RWPE2 (cell line): ENCODE data around the gene ROBO2.
"Not testable (repeated sequence)": the region's sequence is repeated elsewhere in the genome, so short reads cannot be mapped to it uniquely, and the experiment has no call there.

Source experiments
- ATAC-seq: fragments of 200-7000 bp; cut with Tn5 transposase; 3 replicates; pipeline ENCODE4 v1.9.1; 2021; ENCODE audit warnings: low read depth
- DNase-seq: peaks from one replicate; pipeline ENCODE4 v3.0.0-alpha.2; 2020; ENCODE audit warnings: low spot score
- H3K27ac ChIP-seq: fragments of 450-650 bp; 2 replicates; pipeline ENCODE4 v1.5.1; 2017; ENCODE audit warnings: mild to moderate bottlenecking; ENCODE audit not compliant: poor library complexity, severe bottlenecking
- H3K27me3 ChIP-seq: fragments of 250-450 bp; sonication (Bioruptor Pico); 2 replicates; pipeline ENCODE4 v1.5.1; 2021; ENCODE audit warnings: mild to moderate bottlenecking, moderate library complexity; ENCODE audit not compliant: insufficient read depth, poor library complexity, severe bottlenecking
- H3K36me3 ChIP-seq: fragments of 250-450 bp; sonication (Bioruptor Pico); 2 replicates; pipeline ENCODE4 v1.5.1; 2020; ENCODE audit warnings: low read depth, mild to moderate bottlenecking, moderate library complexity
- H3K4me1 ChIP-seq: fragments of 250-450 bp; sonication (Bioruptor Pico); 2 replicates; pipeline ENCODE4 v1.5.1; 2021; ENCODE audit warnings: mild to moderate bottlenecking, moderate library complexity; ENCODE audit not compliant: insufficient read depth, poor library complexity, severe bottlenecking
- H3K4me3 ChIP-seq: fragments of 250-450 bp; sonication (Bioruptor Pico); 2 replicates; pipeline ENCODE4 v1.5.1; 2021; ENCODE audit warnings: mild to moderate bottlenecking, moderate library complexity; ENCODE audit not compliant: severe bottlenecking
- H3K9me3 ChIP-seq: fragments of 250-450 bp; sonication (Bioruptor Pico); 2 replicates; pipeline ENCODE4 v1.5.1; 2021; ENCODE audit warnings: mild to moderate bottlenecking, moderate library complexity; ENCODE audit not compliant: severe bottlenecking
- TF ChIP-seq, protein P1 (sequence below): fragments of 450-650 bp; IDR thresholded peaks from one replicate; pipeline ENCODE4 v1.5.1; 2017; ENCODE audit warnings: mild to moderate bottlenecking, moderate library complexity; ENCODE audit not compliant: poor library complexity, severe bottlenecking

The ROBO2 gene

DNA sequence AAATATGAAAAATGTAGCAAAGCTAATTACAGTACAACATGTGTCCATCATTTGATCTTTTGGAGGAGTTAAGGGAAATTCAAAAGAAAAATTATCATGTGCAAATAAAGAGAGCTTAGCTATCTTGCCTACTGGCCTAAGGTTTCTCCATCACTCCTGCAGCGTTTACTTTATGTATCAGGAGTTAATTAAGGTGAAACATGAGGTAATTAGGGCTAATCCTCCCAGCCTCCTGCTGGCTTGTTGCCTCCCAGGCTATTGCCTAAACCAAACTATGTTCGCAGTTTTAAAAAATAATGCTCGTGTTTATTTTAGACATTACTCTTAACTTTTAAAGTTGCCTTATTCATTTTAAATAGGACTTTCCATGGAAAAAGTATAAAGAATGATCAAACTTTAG is 367.5 kb downstream of the ROBO2 start:
- Histone ChIP-seq H3K9me3 (no peaks in the 10 kb centered on the region), H3K27ac (no peak overlapping the region), H3K36me3 (no peaks in the 10 kb centered on the region), H3K27me3 (no peaks in the 10 kb centered on the region), H3K4me3 (no peak overlapping the region), H3K4me1 (peaks cover 17% of the 10 kb centered on the region)
- no peak for DNase-seq
- ATAC-seq: no peak
- TF ChIP-seq, protein P1, sequence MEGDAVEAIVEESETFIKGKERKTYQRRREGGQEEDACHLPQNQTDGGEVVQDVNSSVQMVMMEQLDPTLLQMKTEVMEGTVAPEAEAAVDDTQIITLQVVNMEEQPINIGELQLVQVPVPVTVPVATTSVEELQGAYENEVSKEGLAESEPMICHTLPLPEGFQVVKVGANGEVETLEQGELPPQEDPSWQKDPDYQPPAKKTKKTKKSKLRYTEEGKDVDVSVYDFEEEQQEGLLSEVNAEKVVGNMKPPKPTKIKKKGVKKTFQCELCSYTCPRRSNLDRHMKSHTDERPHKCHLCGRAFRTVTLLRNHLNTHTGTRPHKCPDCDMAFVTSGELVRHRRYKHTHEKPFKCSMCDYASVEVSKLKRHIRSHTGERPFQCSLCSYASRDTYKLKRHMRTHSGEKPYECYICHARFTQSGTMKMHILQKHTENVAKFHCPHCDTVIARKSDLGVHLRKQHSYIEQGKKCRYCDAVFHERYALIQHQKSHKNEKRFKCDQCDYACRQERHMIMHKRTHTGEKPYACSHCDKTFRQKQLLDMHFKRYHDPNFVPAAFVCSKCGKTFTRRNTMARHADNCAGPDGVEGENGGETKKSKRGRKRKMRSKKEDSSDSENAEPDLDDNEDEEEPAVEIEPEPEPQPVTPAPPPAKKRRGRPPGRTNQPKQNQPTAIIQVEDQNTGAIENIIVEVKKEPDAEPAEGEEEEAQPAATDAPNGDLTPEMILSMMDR: no peak

DNA sequence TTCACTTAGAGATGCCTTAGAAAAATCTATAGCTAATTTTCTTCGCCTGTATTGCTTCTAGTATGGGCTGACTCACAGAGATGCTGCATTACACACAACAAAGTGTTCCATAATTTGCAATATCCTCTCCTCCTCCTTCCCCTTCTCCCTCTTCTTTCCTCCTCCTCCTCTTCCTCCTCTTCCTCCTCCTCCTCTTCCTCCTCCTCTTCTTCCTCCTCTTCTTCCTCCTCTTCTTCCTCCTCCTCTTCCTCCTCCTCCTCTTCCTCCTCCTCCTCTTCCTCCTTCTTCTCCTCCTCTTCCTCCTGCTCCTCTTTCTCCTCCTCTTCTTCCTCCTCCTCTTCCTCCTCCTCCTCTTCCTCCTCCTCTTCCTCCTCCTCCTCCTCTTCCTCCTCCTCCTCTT is 370.4 kb downstream of the ROBO2 start:
- DNase-seq, H3K36me3 ChIP-seq, H3K4me3 ChIP-seq, H3K9me3 ChIP-seq, H3K27ac ChIP-seq, ATAC-seq, H3K27me3 ChIP-seq: not testable (repeated sequence)
- peaks cover 22% of the 10 kb centered on the region for H3K4me1 ChIP-seq

DNA sequence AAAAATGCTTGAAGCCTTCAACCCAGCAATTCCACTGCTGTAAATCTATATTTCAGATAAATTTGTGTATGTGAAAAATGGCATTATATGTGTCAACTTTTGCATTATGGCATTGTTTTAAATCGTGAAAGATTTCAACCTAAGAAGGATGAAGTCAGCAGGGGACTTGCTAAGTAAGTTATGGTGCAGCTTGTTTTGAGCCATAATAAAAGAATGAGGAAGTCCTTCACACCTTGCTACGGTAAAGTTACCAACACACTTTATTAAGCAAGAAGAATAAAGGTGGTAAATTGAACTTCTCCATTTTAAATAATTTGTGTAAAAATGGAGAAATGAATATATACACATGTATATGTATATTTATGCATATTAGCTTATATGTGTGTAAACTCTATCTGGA is 371.4 kb downstream of the ROBO2 start:
- ATAC-seq (no peak), DNase-seq (no peak)
- H3K27ac ChIP-seq: peak overlapping the region; percentile 92
- no peaks in the 10 kb centered on the region for H3K36me3 ChIP-seq
- peaks cover 22% of the 10 kb centered on the region for H3K4me1 ChIP-seq
- TF ChIP-seq, protein P1: no peak
- no peaks in the 10 kb centered on the region for H3K27me3 ChIP-seq
- H3K4me3 ChIP-seq: no peak overlapping the region
- no peaks in the 10 kb centered on the region for H3K9me3 ChIP-seq

DNA sequence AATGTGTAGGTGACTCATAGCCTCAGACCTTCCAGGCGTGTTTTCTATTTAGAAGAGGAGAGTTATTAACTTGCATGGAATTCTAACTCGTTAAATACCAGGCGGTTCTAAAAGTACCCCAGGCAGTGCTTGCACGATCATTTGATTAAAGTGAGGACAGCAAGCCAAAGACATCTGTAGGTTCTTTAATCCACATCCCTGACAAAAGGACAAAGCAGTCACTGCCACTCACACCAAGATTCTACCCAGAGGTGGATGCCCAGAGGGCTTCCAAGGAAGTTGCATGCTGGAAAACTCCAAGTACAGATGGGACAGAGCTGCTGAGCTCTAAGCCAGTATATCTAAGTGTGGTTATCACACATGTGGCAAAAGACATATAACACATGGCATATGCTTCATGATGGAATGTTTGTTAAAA is 372.1 kb downstream of the ROBO2 start:
- H3K4me1 ChIP-seq: peaks cover 22% of the 10 kb centered on the region

DNA sequence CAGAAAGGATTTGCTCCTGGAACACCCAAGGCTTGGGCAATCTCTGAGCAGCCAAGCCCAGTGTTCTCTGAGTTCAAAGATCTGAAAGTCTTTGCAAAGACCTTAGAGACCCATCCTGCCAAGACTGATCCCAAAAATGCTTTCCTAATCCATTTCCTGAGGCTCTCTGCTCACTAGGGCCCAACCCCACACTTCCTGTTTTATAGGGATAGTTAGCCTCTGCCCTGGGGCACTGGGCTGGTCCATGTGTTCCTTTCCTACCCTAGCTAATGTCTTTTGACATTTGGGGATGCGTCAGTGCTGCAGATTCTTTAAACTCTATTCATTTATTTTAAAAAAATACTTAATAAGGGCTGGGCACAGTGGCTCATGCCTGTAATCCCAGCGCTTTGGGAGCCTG is 372.7 kb downstream of the ROBO2 start:
- Histone ChIP-seq H3K9me3 (no peaks in the 10 kb centered on the region), H3K27me3 (no peaks in the 10 kb centered on the region), H3K4me3 (no peak overlapping the region), H3K36me3 (no peaks in the 10 kb centered on the region), H3K4me1 (peaks cover 22% of the 10 kb centered on the region), H3K27ac (peak overlapping the region; percentile 92)
- ATAC-seq: peak; percentile 74
- TF ChIP-seq, protein P1: no peak
- DNase-seq: no peak

More for the DNA sequence above, 372.1 kb downstream of the ROBO2 start:
- peak overlapping the region; percentile 92 for H3K27ac ChIP-seq
- H3K9me3 ChIP-seq: no peaks in the 10 kb centered on the region
- no peak for DNase-seq
- no peak overlapping the region for H3K4me3 ChIP-seq
- ATAC-seq: peak; percentile 75
- H3K36me3 ChIP-seq: no peaks in the 10 kb centered on the region
- TF ChIP-seq, protein P1: no peak
- H3K27me3 ChIP-seq: no peaks in the 10 kb centered on the region
